ENCODE measurements around the gene FAM241A. TPM values are rescaled to one million over a fixed set of nuclear protein-coding genes. Genes with fewer than 3 reads are reported as not detected.

FAM241A gene
- total and polyA plus RNA-seq, 2 of the 13 experiments (the other 11 are each of a cell fraction or from before 2014, with no cell fraction given), result 0.61 to 0.69 TPM

GRCh38 chr4:112167794-112168193 lies 22.5 kb downstream of the FAM241A start (continued):
- TF ChIP-seq SRSF1 (optimal IDR thresholded peaks at IDR 0.05; ENCODE audit: low read depth, low read length) (no peak), HDAC6 (IDR thresholded peaks at IDR 0.05; ENCODE audit: low read depth, low read length) (no peak)

GRCh38 chr4:112168719-112169500 lies 23.7 kb downstream of the FAM241A start:
- H3K9me3 ChIP-seq (ENCODE audit: low read length), result no peaks in the 10 kb centered on the region
- H2AFZ ChIP-seq (ENCODE audit: low read length), result no peak overlapping the region
- no peaks in the 10 kb centered on the region for H3K79me2 ChIP-seq (ENCODE audit: insufficient read depth, low read length)
- H3K4me2 ChIP-seq (ENCODE audit: low read depth, low read length), result no peak overlapping the region
- no peak for DNase-seq (ENCODE audit: low spot score)
- BruUV-seq (replicated peaks), result no TSS peak
- intact Hi-C loops (cut with micrococcal nuclease; ENCODE audit: unreplicated experiment) (no loop called here), in situ Hi-C loops (cut with HindIII; ENCODE audit: extremely low pct_ligation_motif_present, low pct_unique_long_range_greater_than_20kb) (no loop called here)
- no peaks in the 10 kb centered on the region for H4K20me1 ChIP-seq (ENCODE audit: insufficient read depth, low read length)
- H3K27ac ChIP-seq (ENCODE audit: extremely low read length, insufficient read depth, low read length), result no peak overlapping the region
- no peak overlapping the region for H3K4me3 ChIP-seq (replicated peaks in 1 of 3; ENCODE audit: insufficient read depth in 1 of 3, low read depth in 2 of 3, low read length in 3 of 3)
- ChIA-PET POLR2A (no interaction called here), CTCF (ENCODE audit: low intra/inter-chr PET ratio, low total read pairs) (no interaction called here)
- H3K4me1 ChIP-seq (ENCODE audit: insufficient read depth, low read length), result no peaks in the 10 kb centered on the region
- no peak overlapping the region for H3K9ac ChIP-seq (ENCODE audit: insufficient read depth, low read depth, low read length)
- no peaks in the 10 kb centered on the region for H3K27me3 ChIP-seq (ENCODE audit: control insufficient read depth in 1 of 2, insufficient read depth in 2 of 2, low read length in 2 of 2)
- no peak for FAIRE-seq
- TF ChIP-seq REPIN1 (CRISPR knock-in tag; IDR thresholded peaks at IDR 0.05; ENCODE audit: borderline replicate concordance, low read depth), result no peak
- TF ChIP-seq SRF (IDR thresholded peaks at IDR 0.05; ENCODE audit: low read depth, low read length), result no peak
- no peak for TF ChIP-seq PHF20 (CRISPR knock-in tag; IDR thresholded peaks at IDR 0.05)
- TF ChIP-seq DNMT1 (CRISPR knock-in tag; IDR thresholded peaks at IDR 0.05), result no peak
- no peak for TF ChIP-seq HHEX (CRISPR knock-in tag; IDR thresholded peaks at IDR 0.05)
- TF ChIP-seq ZNF547 (CRISPR knock-in tag; IDR thresholded peaks at IDR 0.05), result no peak
- no peak for ATAC-seq
- no peaks in the 10 kb centered on the region; a peak in 1 of 5 replicates for H3K36me3 ChIP-seq (replicated peaks in 1 of 2; ENCODE audit: control insufficient read depth in 1 of 2, insufficient read depth in 2 of 2, low read length in 2 of 2)
- WGBS (ENCODE audit: low lambda C conversion rate), result 87% methylated on average over 13 of the region's 13 CpGs

Data from HepG2 (cell line).